ENCODE data around the gene ZDHHC8. TPM values are rescaled to one million over a fixed set of nuclear protein-coding genes. Genes with fewer than 3 reads are reported as not detected.
A peak's percentile ranks its signal among the peaks of the same experiment; 100 is the strongest.

Gene ZDHHC8
- total and polyA plus RNA-seq, 10 of the 15 experiments (the other 5 are each of a cell fraction or from before 2014, with no cell fraction given): 0.03 to 46.3 (median 5.3) TPM

GRCh38 chr22:20147237-20147988 is 15.8 kb downstream of the ZDHHC8 start:
- 52% methylated on average over 14 of the region's 14 CpGs for WGBS (ENCODE audit: insufficient coverage, insufficient replicate concordance, low lambda C conversion rate, missing lambda C conversion rate)
- no peaks in the 10 kb centered on the region for H3K27me3 ChIP-seq (replicated peaks in 1 of 2; ENCODE audit: control insufficient read depth in 2 of 2, insufficient read depth in 2 of 2, low read length in 1 of 2)
- H3K9ac ChIP-seq (ENCODE audit: control insufficient read depth, insufficient read depth, low read length): no peak overlapping the region
- H4K20me1 ChIP-seq (ENCODE audit: control insufficient read depth, insufficient read depth): no peaks in the 10 kb centered on the region
- FAIRE-seq: no peak
- H3K4me3 ChIP-seq: no peak overlapping the region
- H3K9me3 ChIP-seq (replicated peaks; ENCODE audit: control insufficient read depth, insufficient read depth, low read length): no peaks in the 10 kb centered on the region
- DNase-seq (ENCODE audit: low read depth, low spot score): no peak
- no peaks in the 10 kb centered on the region for H3K79me2 ChIP-seq (ENCODE audit: control insufficient read depth, insufficient read depth, low read length)
- no TSS peak for BruUV-seq (replicated peaks)
- ChIA-PET SMC1A (ENCODE audit: uncharacterized antibody, unreplicated experiment) (no interaction called here), CTCF (no interaction called here), POLR2A (no interaction called here), RAD21 (ENCODE audit: unreplicated experiment) (interaction anchor here (1.0 to 1.5 kb wide), 2 partner anchors 10 to 100 kb away, joined by 3 to 4 read pairs; no protein-coding TSS in a partner anchor)
- ATAC-seq: peak; percentile 71
- intact Hi-C loops (cut with micrococcal nuclease; ENCODE audit: unreplicated experiment) (no loop called here), in situ Hi-C loops (cut with MboI) (no loop called here)
- H2AFZ ChIP-seq (ENCODE audit: control insufficient read depth, low read depth, low read length): no peak overlapping the region
- no peak overlapping the region for H3K27ac ChIP-seq (ENCODE audit: control insufficient read depth, insufficient read depth)
- peaks cover 4% of the 10 kb centered on the region; the same call in 1 of the 2 replicates for H3K4me1 ChIP-seq (ENCODE audit: control insufficient read depth, insufficient read depth, low read length)
- no peak overlapping the region for H3K4me2 ChIP-seq (ENCODE audit: control insufficient read depth, insufficient read depth)
- no peak for TF ChIP-seq JUNB (IDR thresholded peaks at IDR 0.05)
- TF ChIP-seq SPI1 (IDR thresholded peaks at IDR 0.05; ENCODE audit: borderline replicate concordance, insufficient read depth, low read depth, low read length): peak; percentile 22; the same call in 1 of the 2 replicates
- TF ChIP-seq MEF2B (IDR thresholded peaks at IDR 0.05; ENCODE audit: partially characterized antibody, poor library complexity, severe bottlenecking): no peak
- no peak for TF ChIP-seq NFYA (IDR thresholded peaks at IDR 0.05; ENCODE audit: borderline replicate concordance, low read depth, low read length)
- no peak for TF ChIP-seq MYC (IDR thresholded peaks at IDR 0.05; ENCODE audit: insufficient read depth, insufficient read length, insufficient replicate concordance, low read length, severe bottlenecking)
- no peaks in the 10 kb centered on the region for H3K36me3 ChIP-seq (ENCODE audit: control insufficient read depth in 2 of 2, insufficient read depth in 2 of 2, low read length in 1 of 2)

- Histone ChIP-seq H4K20me1 (ENCODE audit: control insufficient read depth, insufficient read depth) (no peaks in the 10 kb centered on the region), H3K27ac (ENCODE audit: control insufficient read depth, insufficient read depth) (no peak overlapping the region), H3K27me3 (replicated peaks in 1 of 2; ENCODE audit: control insufficient read depth in 2 of 2, insufficient read depth in 2 of 2, low read length in 1 of 2) (no peaks in the 10 kb centered on the region), H3K4me3 (no peak overlapping the region), H3K79me2 (ENCODE audit: control insufficient read depth, insufficient read depth, low read length) (no peaks in the 10 kb centered on the region), H3K9me3 (replicated peaks; ENCODE audit: control insufficient read depth, insufficient read depth, low read length) (no peaks in the 10 kb centered on the region), H2AFZ (ENCODE audit: control insufficient read depth, low read depth, low read length) (no peak overlapping the region), H3K4me2 (ENCODE audit: control insufficient read depth, insufficient read depth) (no peak overlapping the region), H3K36me3 (ENCODE audit: control insufficient read depth in 2 of 2, insufficient read depth in 2 of 2, low read length in 1 of 2) (no peaks in the 10 kb centered on the region), H3K9ac (ENCODE audit: control insufficient read depth, insufficient read depth, low read length) (no peak overlapping the region), H3K4me1 (ENCODE audit: control insufficient read depth, insufficient read depth, low read length) (peaks cover 4% of the 10 kb centered on the region; the same call in 1 of the 2 replicates)
- DNase-seq (ENCODE audit: low read depth, low spot score): no peak
- CTCF ChIA-PET: no interaction called here
- RAD21 ChIA-PET (ENCODE audit: unreplicated experiment): interaction anchor here (0.7 kb wide), 1 partner anchor 270 kb away, joined by 3 read pairs; no protein-coding TSS in a partner anchor
- BruUV-seq (replicated peaks): no TSS peak
- TF ChIP-seq SMAD1 (IDR thresholded peaks at IDR 0.05; ENCODE audit: low read depth, partially characterized antibody): no peak
- POLR2A ChIA-PET: no interaction called here
- SMC1A ChIA-PET (ENCODE audit: uncharacterized antibody, unreplicated experiment): no interaction called here
- ATAC-seq: no peak
- 79% methylated on average over 18 of the region's 18 CpGs for WGBS (ENCODE audit: insufficient coverage, insufficient replicate concordance, low lambda C conversion rate, missing lambda C conversion rate)
- FAIRE-seq: no peak
- in situ Hi-C loops (cut with MboI) (no loop called here), intact Hi-C loops (cut with micrococcal nuclease; ENCODE audit: unreplicated experiment) (no loop called here)
Measured at GRCh38 chr22:20148414-20148813, 16.8 kb downstream of the ZDHHC8 start.

All from GM12878 (cell line).